HG02678 (cell line): ENCODE measurements around the gene CCDC117.
"Not testable (repeated sequence)": the region's sequence is repeated elsewhere in the genome, so short reads cannot be mapped to it uniquely, and the experiment has no call there.

ENCODE experiments used
- ATAC-seq: cut with Tn5 transposase; IDR thresholded peaks from one replicate; pipeline ENCODE4 v1.9.1; 2021; ENCODE audit warnings: mild to moderate bottlenecking, moderate library complexity; ENCODE audit not compliant: unreplicated experiment

The CCDC117 gene

GRCh38 chr22:28799606-28800307 is 27.3 kb downstream of the CCDC117 start:
- peak; percentile 29 for ATAC-seq

- peak; percentile 83 for ATAC-seq
Observed at GRCh38 chr22:28800308-28801041, 28.0 kb downstream of the CCDC117 start, which contains the start of gene XBP1. XBP1 (minus strand) TSS chr22:28800569.

GRCh38 chr22:28801845-28802594 is 29.5 kb downstream of the CCDC117 start:
- ATAC-seq = no peak

- no peak for ATAC-seq
Observed at GRCh38 chr22:28802595-28803123, 30.2 kb downstream of the CCDC117 start.

- not testable (repeated sequence) for ATAC-seq
Observed at GRCh38 chr22:28805426-28805825, 32.9 kb downstream of the CCDC117 start.

GRCh38 chr22:28808716-28809355 is 36.3 kb downstream of the CCDC117 start:
- no peak for ATAC-seq

- no peak for ATAC-seq
Observed at GRCh38 chr22:28810821-28811491, 38.5 kb downstream of the CCDC117 start.

- ATAC-seq = no peak
Observed at GRCh38 chr22:28812516-28812915, 40.0 kb downstream of the CCDC117 start.

GRCh38 chr22:28813772-28814518 is 41.5 kb downstream of the CCDC117 start:
- ATAC-seq = no peak

GRCh38 chr22:28815111-28815510 is 42.6 kb downstream of the CCDC117 start:
- ATAC-seq = no peak

GRCh38 chr22:28815729-28816128 is 43.2 kb downstream of the CCDC117 start:
- ATAC-seq = no peak

- no peak for ATAC-seq
Observed at GRCh38 chr22:28817064-28817463, 44.6 kb downstream of the CCDC117 start.

GRCh38 chr22:28817919-28818859 is 45.7 kb downstream of the CCDC117 start:
- no peak for ATAC-seq

- peak; percentile 50 for ATAC-seq
Observed at GRCh38 chr22:28819253-28820096, 47.0 kb downstream of the CCDC117 start.

- ATAC-seq = no peak
Observed at GRCh38 chr22:28820885-28821284, 48.4 kb downstream of the CCDC117 start.

GRCh38 chr22:28821452-28821851 is 49.0 kb downstream of the CCDC117 start:
- no peak for ATAC-seq

- no peak for ATAC-seq
Observed at GRCh38 chr22:28822930-28823551, 50.5 kb downstream of the CCDC117 start.
